Neuronal stem cell (in vitro differentiated cells): ENCODE results near the gene HGFAC.

Experiments
- DNase-seq: peaks from one replicate; pipeline ENCODE4 v3.0.0-alpha.2; 2013; ENCODE audit warnings: low spot score
- H2AFZ ChIP-seq: one replicate; pipeline ENCODE4 v1.6.1; 2013; ENCODE audit warnings: mild to moderate bottlenecking, low read length, inconsistent platforms
- H2AK5ac ChIP-seq: 2 replicates; pipeline ENCODE4 v1.6.1; 2013; ENCODE audit warnings: low read depth, mild to moderate bottlenecking, inconsistent platforms, low read length, moderate library complexity, mixed read lengths
- H2BK120ac ChIP-seq: 2 replicates; pipeline ENCODE4 v1.6.1; 2013; ENCODE audit warnings: low read depth, mild to moderate bottlenecking, inconsistent platforms, low read length, moderate library complexity, mixed read lengths
- H2BK12ac ChIP-seq: one replicate; pipeline ENCODE4 v1.6.1; 2013; ENCODE audit warnings: low read length, inconsistent platforms
- H2BK15ac ChIP-seq: 2 replicates; pipeline ENCODE4 v1.6.1; 2013; ENCODE audit warnings: mild to moderate bottlenecking, low read length, inconsistent platforms, mixed read lengths
- H2BK5ac ChIP-seq: one replicate; pipeline ENCODE4 v1.6.1; 2013; ENCODE audit warnings: inconsistent platforms, mild to moderate bottlenecking, low read length, moderate library complexity
- H3K14ac ChIP-seq: one replicate; pipeline ENCODE4 v1.6.1; 2013; ENCODE audit warnings: low read length, inconsistent platforms
- H3K18ac ChIP-seq: 2 replicates; pipeline ENCODE4 v1.6.1; 2013; ENCODE audit warnings: low read length, inconsistent platforms
- H3K23ac ChIP-seq: 2 replicates; pipeline ENCODE4 v1.6.1; 2013; ENCODE audit warnings: low read depth, mild to moderate bottlenecking, mixed read lengths, low read length, inconsistent platforms; ENCODE audit not compliant: poor library complexity
- H3K27ac ChIP-seq: replicated peaks from 3 replicates; pipeline ENCODE4 v1.5.1; 2013; ENCODE audit warnings: low read length, inconsistent platforms
- H3K27me3 ChIP-seq, 3 experiments: 2 replicates each; pipeline ENCODE4 v1.6.1; 2013; ENCODE audit warnings: low read length in 3 of 3, mild to moderate bottlenecking in 2 of 3, inconsistent platforms in 1 of 3, low read depth in 1 of 3, mixed read lengths in 1 of 3, moderate library complexity in 1 of 3; ENCODE audit not compliant: control insufficient read depth in 3 of 3, insufficient read depth in 3 of 3
- H3K36me3 ChIP-seq, 2 donors: replicated peaks in 1 of 2; 2 replicates each; pipeline ENCODE4 v1.6.1; 2013; ENCODE audit warnings: low read length in 2 of 2; ENCODE audit not compliant: control insufficient read depth in 2 of 2, insufficient read depth in 2 of 2
- H3K4ac ChIP-seq: 2 replicates; pipeline ENCODE4 v1.6.1; 2013; ENCODE audit warnings: inconsistent platforms, mild to moderate bottlenecking, low read length, moderate library complexity
- H3K4me1 ChIP-seq, 2 donors: 1 replicate in 1 of 2; 2 replicates in 1 of 2; pipeline ENCODE4 v1.6.1; 2013; ENCODE audit warnings: low read length in 2 of 2, low read depth in 1 of 2; ENCODE audit not compliant: control insufficient read depth in 2 of 2, insufficient read depth in 1 of 2
- H3K4me2 ChIP-seq: one replicate; pipeline ENCODE4 v1.6.1; 2013; ENCODE audit warnings: mild to moderate bottlenecking, low read length, inconsistent platforms; ENCODE audit not compliant: insufficient read depth, poor library complexity, severe bottlenecking
- H3K4me3 ChIP-seq, 2 donors: 2 replicates each; pipeline ENCODE4 v1.5.1; 2013; ENCODE audit warnings: low read length in 2 of 2, mild to moderate bottlenecking in 2 of 2, inconsistent platforms in 1 of 2, moderate library complexity in 1 of 2
- H3K79me1 ChIP-seq: one replicate; pipeline ENCODE4 v1.6.1; 2013; ENCODE audit warnings: low read depth, mild to moderate bottlenecking, inconsistent platforms, low read length, moderate library complexity
- H3K9ac ChIP-seq: one replicate; pipeline ENCODE4 v1.6.1; 2013; ENCODE audit warnings: mild to moderate bottlenecking, low read depth, low read length, inconsistent platforms; ENCODE audit not compliant: poor library complexity
- H3K9me3 ChIP-seq, 2 donors: replicated peaks in 1 of 2; 2 replicates each; pipeline versions ENCODE3 to v1.6.1; 2013; ENCODE audit warnings: low read length in 2 of 2, mild to moderate bottlenecking in 2 of 2, inconsistent platforms in 1 of 2, low read depth in 1 of 2, mixed read lengths in 1 of 2, moderate library complexity in 1 of 2; ENCODE audit not compliant: control insufficient read depth in 2 of 2, insufficient read depth in 1 of 2
- H4K8ac ChIP-seq: one replicate; pipeline ENCODE4 v1.6.1; 2013; ENCODE audit warnings: low read depth, mild to moderate bottlenecking, inconsistent platforms, low read length, moderate library complexity
- H4K91ac ChIP-seq: one replicate; pipeline ENCODE4 v1.6.1; 2013; ENCODE audit warnings: low read length, low read depth, mild to moderate bottlenecking, inconsistent platforms; ENCODE audit not compliant: poor library complexity
- whole genome bisulfite sequencing, 2 donors: extraction: QIAGEN DNeasy Blood & Tissue Kit; methylation state at CpG; one replicate each; pipeline ENCODE4 v1.1.7; 2013; ENCODE audit warnings: missing lambda C conversion rate in 2 of 2, mixed read lengths in 1 of 2; ENCODE audit not compliant: insufficient read length in 2 of 2, insufficient replicate concordance in 1 of 2; ENCODE audit errors: extremely low coverage in 2 of 2; 5-methylcytosine and 5-hydroxymethylcytosine counted together

HGFAC gene

GRCh38 chr4:3440979-3441500, 728 bp upstream of the HGFAC start:
- WGBS, 2 donors, result no CpG with 5 or more reads among the region's 15 CpGs
- peak overlapping the region; percentile 89 for H2AK5ac ChIP-seq
- H3K36me3 ChIP-seq, result no peaks in the 10 kb centered on the region
- no peak overlapping the region for H2BK15ac ChIP-seq
- H3K4me1 ChIP-seq, result no peaks in the 10 kb centered on the region
- no peak overlapping the region for H4K91ac ChIP-seq
- peak overlapping the region; percentile 83 for H3K18ac ChIP-seq
- H3K27ac ChIP-seq, result no peak overlapping the region
- H2BK12ac ChIP-seq, result peak overlapping the region; percentile 41
- no peak overlapping the region for H3K4me3 ChIP-seq
- no peaks in the 10 kb centered on the region for H3K27me3 ChIP-seq
- no peak overlapping the region for H3K4ac ChIP-seq
- H2BK5ac ChIP-seq, result peak overlapping the region; percentile 75
- H3K79me1 ChIP-seq, result no peaks in the 10 kb centered on the region
- DNase-seq, result no peak
- H3K14ac ChIP-seq, result no peak overlapping the region
- no peak overlapping the region for H3K4me2 ChIP-seq
- peak overlapping the region; percentile 80 for H3K23ac ChIP-seq
- H2BK120ac ChIP-seq, result no peak overlapping the region
- H4K8ac ChIP-seq, result peak overlapping the region; percentile 3
- H3K9me3 ChIP-seq, result peaks cover 0 to 2% of the 10 kb centered on the region in 2 donors
- no peak overlapping the region for H2AFZ ChIP-seq
- no peak overlapping the region for H3K9ac ChIP-seq

- peak overlapping the region; percentile 75 for H2BK5ac ChIP-seq
- H2AK5ac ChIP-seq, result peak overlapping the region; percentile 95
- peak overlapping the region; percentile 56 for H3K14ac ChIP-seq
- no peak overlapping the region for H4K91ac ChIP-seq
- H3K4me2 ChIP-seq, result no peak overlapping the region
- no peaks in the 10 kb centered on the region for H3K27me3 ChIP-seq
- no peak overlapping the region for H3K4ac ChIP-seq
- H3K79me1 ChIP-seq, result no peaks in the 10 kb centered on the region
- H4K8ac ChIP-seq, result no peak overlapping the region
- H3K9ac ChIP-seq, result no peak overlapping the region
- H3K18ac ChIP-seq, result peak overlapping the region; percentile 89
- DNase-seq, result no peak
- H3K9me3 ChIP-seq, result peaks cover 0 to 2% of the 10 kb centered on the region in 2 donors
- H2BK120ac ChIP-seq, result peak overlapping the region; percentile 31
- peak overlapping the region; percentile 58 for H2BK12ac ChIP-seq
- WGBS, 2 donors, result no CpG with 5 or more reads among the region's 14 CpGs
- H2BK15ac ChIP-seq, result peak overlapping the region; percentile 94
- no peak overlapping the region for H3K4me3 ChIP-seq
- no peak overlapping the region for H3K27ac ChIP-seq
- peak overlapping the region; percentile 43 for H3K23ac ChIP-seq
- no peaks in the 10 kb centered on the region for H3K36me3 ChIP-seq
- H3K4me1 ChIP-seq, result no peaks in the 10 kb centered on the region
- H2AFZ ChIP-seq, result no peak overlapping the region
Measured at GRCh38 chr4:3442460-3442958, 741 bp downstream of the HGFAC start.

- Histone ChIP-seq H3K4me2 (no peak overlapping the region), H2AFZ (no peak overlapping the region), H3K36me3 (no peaks in the 10 kb centered on the region), H3K4me1 (no peaks in the 10 kb centered on the region), H3K18ac (peak overlapping the region; percentile 89), H3K4me3 (no peak overlapping the region), H3K27me3 (no peaks in the 10 kb centered on the region), H3K27ac (no peak overlapping the region), H2BK15ac (peak overlapping the region; percentile 99), H3K9ac (no peak overlapping the region), H3K79me1 (no peaks in the 10 kb centered on the region), H2BK12ac (peak overlapping the region; percentile 84), H2BK5ac (no peak overlapping the region), H3K4ac (no peak overlapping the region), H3K14ac (peak overlapping the region; percentile 71), H4K8ac (no peak overlapping the region), H4K91ac (no peak overlapping the region), H2BK120ac (peak overlapping the region; percentile 31), H3K9me3 (peaks cover 0 to 2% of the 10 kb centered on the region in 2 donors), H2AK5ac (peak overlapping the region; percentile 95), H3K23ac (peak overlapping the region; percentile 43)
- WGBS, 2 donors, result no CpG with 5 or more reads among the region's 36 CpGs
- DNase-seq, result peak; percentile 50
Measured at GRCh38 chr4:3442959-3443749, 1.4 kb downstream of the HGFAC start.

- no peaks in the 10 kb centered on the region for H3K4me1 ChIP-seq
- no peak overlapping the region for H3K23ac ChIP-seq
- peak overlapping the region; percentile 72 for H2BK120ac ChIP-seq
- no peak overlapping the region for H3K4me3 ChIP-seq
- H3K14ac ChIP-seq, result no peak overlapping the region
- no peaks in the 10 kb centered on the region for H3K79me1 ChIP-seq
- no peaks in the 10 kb centered on the region for H3K36me3 ChIP-seq
- H3K9me3 ChIP-seq, result peaks cover 0 to 2% of the 10 kb centered on the region in 2 donors
- no peak overlapping the region for H3K4me2 ChIP-seq
- H4K91ac ChIP-seq, result no peak overlapping the region
- no peak for DNase-seq
- no peak overlapping the region for H2AFZ ChIP-seq
- peak overlapping the region; percentile 99 for H2BK15ac ChIP-seq
- no peaks in the 10 kb centered on the region for H3K27me3 ChIP-seq
- H2BK5ac ChIP-seq, result no peak overlapping the region
- peak overlapping the region; percentile 6 for H3K18ac ChIP-seq
- no peak overlapping the region for H3K9ac ChIP-seq
- no peak overlapping the region for H4K8ac ChIP-seq
- H2AK5ac ChIP-seq, result peak overlapping the region; percentile 95
- WGBS, 2 donors, result no CpG with 5 or more reads among the region's 17 CpGs
- H3K27ac ChIP-seq, result no peak overlapping the region
- H2BK12ac ChIP-seq, result peak overlapping the region; percentile 84
- peak overlapping the region; percentile 37 for H3K4ac ChIP-seq
Measured at GRCh38 chr4:3443750-3444309, 2.1 kb downstream of the HGFAC start.
